Renal pelvis (tissue), 4 donors: ENCODE measurements around the gene B4GALT5. TPM values are rescaled to one million over a fixed set of nuclear protein-coding genes. Genes with fewer than 3 reads are reported as not detected.
"Not testable (repeated sequence)": the region's sequence is repeated elsewhere in the genome, so short reads cannot be mapped to it uniquely, and the experiment has no call there.

Experiments
- DNase-seq: peaks from one replicate; pipeline ENCODE4 v3.0.0-alpha.2; 2013
- polyA plus RNA-seq, 3 donors: library from polyadenylated mRNA; unstranded; fragments of 120-200 nt; gene quantifications; one replicate each; pipeline ENCODE4 v1.2.1, GENCODE V29; 2013; ENCODE audit not compliant: insufficient read length in 3 of 3

Gene B4GALT5
- polyA plus RNA-seq, 3 donors = 46.5 to 51.9 (median 48.3) TPM

- DNase-seq = no peak
Observed at GRCh38 chr20:49742948-49743347, 29.3 kb upstream of the B4GALT5 start.

- no peak for DNase-seq
Observed at GRCh38 chr20:49741977-49742376, 28.3 kb upstream of the B4GALT5 start.

- no peak for DNase-seq
Observed at GRCh38 chr20:49740807-49741206, 27.1 kb upstream of the B4GALT5 start.

GRCh38 chr20:49739042-49739441 lies 25.4 kb upstream of the B4GALT5 start:
- no peak for DNase-seq

DNA sequence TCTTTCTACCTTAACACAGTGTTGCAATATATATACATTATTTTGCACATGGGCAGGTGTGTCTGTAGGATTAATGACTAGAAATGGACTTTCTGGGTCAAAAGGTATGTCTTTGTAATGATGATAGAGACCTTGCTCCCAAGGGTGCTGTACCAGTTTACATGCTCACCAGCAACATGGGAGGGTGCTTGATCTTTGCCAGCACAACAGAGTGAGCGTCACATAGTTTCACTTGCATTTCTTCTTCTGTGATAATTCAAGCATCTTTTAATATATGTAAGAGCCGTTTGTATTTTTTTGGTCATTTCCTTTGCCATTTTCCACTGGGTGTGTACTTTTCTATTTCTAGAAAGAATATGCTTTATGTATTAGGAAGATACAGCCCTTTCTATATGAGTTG lies 23.6 kb upstream of the B4GALT5 start:
- no peak for DNase-seq

DNA sequence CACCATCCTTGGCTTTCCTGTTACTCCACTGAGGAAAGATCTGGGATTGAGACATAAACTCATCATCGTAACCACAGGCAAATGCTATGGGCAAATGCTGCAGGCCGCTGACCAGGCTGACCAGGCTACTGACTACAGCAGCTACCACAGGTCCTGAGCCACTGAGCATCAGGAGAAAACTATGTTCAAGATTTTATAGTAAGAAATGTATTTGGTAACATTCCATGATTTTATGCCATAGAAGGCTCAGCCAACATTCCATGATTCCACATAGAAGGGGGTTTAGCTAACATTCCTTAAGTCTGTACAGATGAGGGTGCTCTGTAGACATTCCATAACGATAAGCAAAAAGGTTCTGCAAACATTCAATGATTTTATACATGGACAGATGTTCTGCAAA lies 16.1 kb upstream of the B4GALT5 start:
- no peak for DNase-seq

DNA sequence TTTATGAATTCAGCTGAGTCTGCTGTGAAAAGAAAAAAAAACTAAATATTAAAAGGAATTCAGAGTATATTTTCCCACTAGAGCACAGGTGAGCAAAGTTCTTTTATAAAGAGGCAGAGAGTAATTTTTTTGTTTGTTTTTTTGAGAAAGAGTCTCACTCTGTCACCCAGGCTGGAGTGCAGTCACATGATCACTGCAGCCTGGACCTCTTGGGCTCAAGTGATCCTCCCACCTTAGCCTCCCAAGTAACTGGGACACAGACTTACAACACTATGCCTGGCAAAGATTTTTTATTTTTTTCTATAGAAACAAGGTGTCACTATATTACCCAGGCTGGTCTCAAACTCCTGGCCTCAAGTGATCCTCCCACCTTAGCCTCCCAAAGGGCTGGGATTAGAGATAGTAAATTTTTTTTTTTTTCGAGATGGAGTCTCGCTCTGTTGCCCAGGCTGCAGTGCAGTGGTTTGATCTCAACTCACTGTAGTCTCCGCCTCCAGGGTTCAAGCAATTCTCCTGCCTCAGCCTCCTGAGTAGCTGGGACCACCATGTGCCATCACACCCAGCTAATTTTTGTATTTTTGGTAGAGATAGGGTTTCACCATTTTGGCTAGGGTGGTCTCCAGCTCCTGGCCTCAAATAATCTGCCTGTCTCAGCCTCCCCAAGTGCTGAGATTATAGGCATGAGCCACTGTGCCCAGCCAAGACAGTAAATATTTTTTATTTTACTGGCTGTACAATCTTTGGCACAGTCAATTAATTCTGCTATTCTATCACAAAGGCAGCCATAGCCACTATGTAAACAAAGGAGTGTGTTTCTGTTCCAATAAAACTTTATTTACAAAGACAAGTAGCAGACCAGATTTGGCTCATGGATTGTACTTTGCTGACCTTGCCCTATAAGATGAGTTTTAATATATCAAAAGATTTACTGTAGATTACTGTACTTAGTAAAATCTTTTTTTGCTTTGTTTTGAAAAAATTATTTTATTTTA lies 14.5 kb upstream of the B4GALT5 start:
- DNase-seq = no peak

GRCh38 chr20:49727478-49727877 lies 13.8 kb upstream of the B4GALT5 start:
- no peak for DNase-seq

GRCh38 chr20:49725694-49726093 lies 12.0 kb upstream of the B4GALT5 start:
- no peak for DNase-seq

- DNase-seq = not testable (repeated sequence)
Observed at GRCh38 chr20:49725224-49725606, 11.5 kb upstream of the B4GALT5 start.

GRCh38 chr20:49724408-49725223 lies 10.9 kb upstream of the B4GALT5 start:
- peak; percentile 75 for DNase-seq

GRCh38 chr20:49723758-49724157 lies 10.1 kb upstream of the B4GALT5 start:
- not testable (repeated sequence) for DNase-seq

- not testable (repeated sequence) for DNase-seq
Observed at GRCh38 chr20:49721326-49721725, 7.6 kb upstream of the B4GALT5 start.

- DNase-seq = no peak
Observed at GRCh38 chr20:49715466-49715865, 1.8 kb upstream of the B4GALT5 start.

GRCh38 chr20:49712996-49713752 lies 504 bp downstream of the B4GALT5 start:
- DNase-seq = peak; percentile 39

DNA sequence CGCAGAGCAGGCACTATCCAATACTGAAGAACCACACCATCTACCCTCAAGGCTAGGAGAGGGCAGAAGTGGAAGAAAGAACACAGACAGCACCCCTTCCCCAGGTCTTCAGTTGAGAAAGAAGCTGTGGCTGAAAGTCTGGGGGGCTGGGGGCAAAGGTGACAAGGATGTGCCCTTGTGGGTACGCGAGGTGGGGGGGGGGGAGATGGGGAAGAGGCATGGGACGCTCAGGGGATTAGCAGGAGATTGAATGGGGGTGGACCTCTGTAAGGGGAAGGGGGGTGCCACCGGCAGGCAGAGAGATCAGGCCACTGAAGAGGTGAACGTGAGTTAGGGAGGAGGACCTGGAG lies 1.1 kb downstream of the B4GALT5 start:
- DNase-seq = no peak

- DNase-seq = no peak
Observed at GRCh38 chr20:49712118-49712517, 1.6 kb downstream of the B4GALT5 start.

DNA sequence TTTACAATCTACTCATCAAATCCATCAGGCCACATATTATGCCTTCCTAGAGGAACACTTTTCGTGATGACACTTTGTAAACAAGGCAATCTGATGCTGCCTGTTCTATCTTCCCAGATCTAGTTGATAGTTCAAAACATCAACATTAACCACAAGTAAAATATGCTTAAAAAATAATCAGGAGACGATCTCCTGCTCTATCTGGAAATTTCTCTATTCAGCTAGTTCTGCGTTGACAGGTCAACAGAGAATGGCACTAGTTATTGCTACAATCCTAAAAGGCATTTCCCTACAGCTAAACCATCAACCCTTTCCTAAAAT lies 2.1 kb downstream of the B4GALT5 start:
- no peak for DNase-seq

- no peak for DNase-seq
Observed at GRCh38 chr20:49710971-49711666, 2.6 kb downstream of the B4GALT5 start.

- DNase-seq = no peak
Observed at GRCh38 chr20:49707118-49707517, 6.6 kb downstream of the B4GALT5 start.

GRCh38 chr20:49706630-49707091 lies 7.0 kb downstream of the B4GALT5 start:
- no peak for DNase-seq

GRCh38 chr20:49705893-49706292 lies 7.8 kb downstream of the B4GALT5 start:
- not testable (repeated sequence) for DNase-seq
